GM20000 (cell line): ENCODE results near the gene HIVEP3.

Experiments
- DNase-seq: peaks from one replicate; pipeline ENCODE4 v3.0.0; 2012; ENCODE audit warnings: low spot score
- CTCF ChIP-seq: IDR thresholded peaks from 2 replicates; pipeline ENCODE4 v1.5.1; 2012; ENCODE audit warnings: mild to moderate bottlenecking, control low read depth; ENCODE audit errors: extremely low read depth, missing control alignments

The HIVEP3 gene

GRCh38 chr1:41773842-41774241, 144.9 kb downstream of the HIVEP3 start:
- DNase-seq, result no peak
- TF ChIP-seq CTCF, result no peak

GRCh38 chr1:41773144-41773591, 145.6 kb downstream of the HIVEP3 start:
- DNase-seq, result no peak
- no peak for TF ChIP-seq CTCF

GRCh38 chr1:41769068-41769467, 149.7 kb downstream of the HIVEP3 start:
- no peak for TF ChIP-seq CTCF
- DNase-seq, result no peak

GRCh38 chr1:41768583-41768982, 150.1 kb downstream of the HIVEP3 start:
- no peak for TF ChIP-seq CTCF
- DNase-seq, result no peak

GRCh38 chr1:41767534-41768525, 150.9 kb downstream of the HIVEP3 start:
- no peak for DNase-seq
- TF ChIP-seq CTCF, result no peak

GRCh38 chr1:41766546-41766945, 152.2 kb downstream of the HIVEP3 start:
- TF ChIP-seq CTCF, result no peak
- no peak for DNase-seq

- TF ChIP-seq CTCF, result no peak
- DNase-seq, result no peak
Observed at GRCh38 chr1:41766041-41766440, 152.7 kb downstream of the HIVEP3 start.
